Upper lobe of left lung (tissue), 4 donors: ENCODE measurements around the gene FBXO3.

Experiments used
- POLR2A ChIP-seq, 4 donors: fragments of 450-650 bp; IDR thresholded peaks; one replicate each; pipeline ENCODE4 v1.5.1; 2016 to 2017; ENCODE audit warnings: antibody characterized with exemption in 4 of 4, mild to moderate bottlenecking in 2 of 4
- TF ChIP-seq, protein P1 (sequence below), 6 experiments: fragments of 450-650 bp in 4 of 6; fragments of 200-600 bp in 2 of 6; sonication (generic) in 2 of 6; IDR thresholded peaks; one replicate each; pipeline ENCODE4 v1.5.1; 2016 to 2019; ENCODE audit warnings: antibody characterized with exemption in 6 of 6

DNA sequence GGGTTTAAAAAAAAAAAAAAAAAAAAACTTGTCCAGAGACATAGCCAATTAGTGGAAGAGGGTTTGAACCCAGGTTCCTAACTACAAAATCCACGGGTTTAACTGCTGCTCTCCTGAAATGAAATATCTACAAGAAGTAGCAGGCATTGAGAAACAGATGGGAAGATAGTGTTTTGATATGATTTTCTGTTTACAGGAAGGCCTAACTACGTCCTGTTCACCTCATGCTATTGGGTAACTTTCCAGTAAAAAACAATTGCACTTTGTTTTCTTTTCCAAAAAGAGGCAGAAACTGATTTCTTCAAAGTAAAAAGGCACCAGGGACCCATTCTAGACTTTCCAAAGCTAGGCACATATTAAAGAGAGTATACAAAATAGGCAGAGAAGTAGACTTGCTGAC, 67.8 kb downstream of the FBXO3 start:
- TF ChIP-seq, protein P1, sequence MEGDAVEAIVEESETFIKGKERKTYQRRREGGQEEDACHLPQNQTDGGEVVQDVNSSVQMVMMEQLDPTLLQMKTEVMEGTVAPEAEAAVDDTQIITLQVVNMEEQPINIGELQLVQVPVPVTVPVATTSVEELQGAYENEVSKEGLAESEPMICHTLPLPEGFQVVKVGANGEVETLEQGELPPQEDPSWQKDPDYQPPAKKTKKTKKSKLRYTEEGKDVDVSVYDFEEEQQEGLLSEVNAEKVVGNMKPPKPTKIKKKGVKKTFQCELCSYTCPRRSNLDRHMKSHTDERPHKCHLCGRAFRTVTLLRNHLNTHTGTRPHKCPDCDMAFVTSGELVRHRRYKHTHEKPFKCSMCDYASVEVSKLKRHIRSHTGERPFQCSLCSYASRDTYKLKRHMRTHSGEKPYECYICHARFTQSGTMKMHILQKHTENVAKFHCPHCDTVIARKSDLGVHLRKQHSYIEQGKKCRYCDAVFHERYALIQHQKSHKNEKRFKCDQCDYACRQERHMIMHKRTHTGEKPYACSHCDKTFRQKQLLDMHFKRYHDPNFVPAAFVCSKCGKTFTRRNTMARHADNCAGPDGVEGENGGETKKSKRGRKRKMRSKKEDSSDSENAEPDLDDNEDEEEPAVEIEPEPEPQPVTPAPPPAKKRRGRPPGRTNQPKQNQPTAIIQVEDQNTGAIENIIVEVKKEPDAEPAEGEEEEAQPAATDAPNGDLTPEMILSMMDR (IDR thresholded peaks at IDR 0.05): no peak
- no peak for TF ChIP-seq POLR2A (IDR thresholded peaks at IDR 0.05)
